ENCODE measurements around the gene NRG2. TPM values are rescaled to one million over a fixed set of nuclear protein-coding genes. Genes with fewer than 3 reads are reported as not detected.

The NRG2 gene
- total and polyA plus RNA-seq, 10 donors: 0.83 to 7.7 (median 4.4) TPM

GRCh38 chr5:140010798-140011197 lies 32.3 kb downstream of the NRG2 start:
- H3K27me3 ChIP-seq (replicated peaks in 1 of 7): peaks cover 0 to 18% (median 0%) of the 10 kb centered on the region in 7 donors
- DNase-seq: no peak
- WGBS, 5 donors: 94 to 97% (median 94%) methylated on average over 3 of the region's 3 CpGs
- H3K36me3 ChIP-seq: no peaks in the 10 kb centered on the region
- H3K27ac ChIP-seq: no peak overlapping the region
- no peaks in the 10 kb centered on the region for H3K9me3 ChIP-seq
- H3K4me1 ChIP-seq: peaks cover 0 to 13% (median 0%) of the 10 kb centered on the region in 6 donors
- intact Hi-C loops (cut with DNase I; ENCODE audit: low total_unique reads): no loop called here
- no peak for TF ChIP-seq POLR2A (IDR thresholded peaks at IDR 0.05)
- no peak for TF ChIP-seq POLR2AphosphoS5 (IDR thresholded peaks at IDR 0.05)
- TF ChIP-seq CTCF (IDR thresholded peaks at IDR 0.05 in 8 of 11, conservative IDR thresholded peaks at IDR 0.05 in 3 of 11): no peak
- H3K4me3 ChIP-seq: no peak overlapping the region

- WGBS, 5 donors: 85 to 100% (median 97%) methylated on average over 2 of the region's 2 CpGs
- peak overlapping the region in 2 of 8 donors; percentile 25 to 34 for H3K27ac ChIP-seq
- no peaks in the 10 kb centered on the region for H3K9me3 ChIP-seq
- TF ChIP-seq CTCF (IDR thresholded peaks at IDR 0.05 in 8 of 11, conservative IDR thresholded peaks at IDR 0.05 in 3 of 11) (no peak), POLR2A (IDR thresholded peaks at IDR 0.05) (no peak), POLR2AphosphoS5 (IDR thresholded peaks at IDR 0.05) (no peak)
- no peak overlapping the region for H3K4me3 ChIP-seq
- H3K4me1 ChIP-seq: peaks cover 0 to 13% (median 0%) of the 10 kb centered on the region in 6 donors
- H3K36me3 ChIP-seq: no peaks in the 10 kb centered on the region
- DNase-seq: no peak
- H3K27me3 ChIP-seq (replicated peaks in 1 of 7): peaks cover 0 to 3% (median 0%) of the 10 kb centered on the region in 7 donors
- intact Hi-C loops (cut with DNase I; ENCODE audit: low total_unique reads): no loop called here
Measured at GRCh38 chr5:140007311-140007710, 35.8 kb downstream of the NRG2 start.

GRCh38 chr5:140005145-140005591 lies 37.9 kb downstream of the NRG2 start:
- Histone ChIP-seq H3K36me3 (no peaks in the 10 kb centered on the region), H3K9me3 (no peaks in the 10 kb centered on the region), H3K27me3 (replicated peaks in 1 of 7) (peaks cover 0 to 13% (median 0%) of the 10 kb centered on the region in 7 donors), H3K4me3 (no peak overlapping the region), H3K4me1 (peaks cover 0 to 18% (median 0%) of the 10 kb centered on the region in 6 donors), H3K27ac (no peak overlapping the region)
- TF ChIP-seq POLR2AphosphoS5 (IDR thresholded peaks at IDR 0.05) (no peak), CTCF (IDR thresholded peaks at IDR 0.05 in 8 of 11, conservative IDR thresholded peaks at IDR 0.05 in 3 of 11) (no peak), POLR2A (IDR thresholded peaks at IDR 0.05) (no peak)
- intact Hi-C loops (cut with DNase I; ENCODE audit: low total_unique reads): no loop called here
- no peak for DNase-seq
- WGBS, 5 donors: 66 to 78% (median 69%) methylated on average over 4 of the region's 4 CpGs

GRCh38 chr5:140004174-140004573 lies 38.9 kb downstream of the NRG2 start:
- no peak for DNase-seq

More at GRCh38 chr5:140004174-140004573, 38.9 kb downstream of the NRG2 start:
- 75 to 90% (median 83%) methylated on average over 2 of the region's 2 CpGs for WGBS, 5 donors
- Histone ChIP-seq H3K36me3 (no peaks in the 10 kb centered on the region), H3K4me1 (peaks cover 0 to 21% (median 0%) of the 10 kb centered on the region in 6 donors), H3K9me3 (no peaks in the 10 kb centered on the region), H3K4me3 (no peak overlapping the region), H3K27ac (no peak overlapping the region), H3K27me3 (replicated peaks in 1 of 7) (peaks cover 0 to 21% (median 0%) of the 10 kb centered on the region in 7 donors)
- intact Hi-C loops (cut with DNase I; ENCODE audit: low total_unique reads): no loop called here
- TF ChIP-seq CTCF (IDR thresholded peaks at IDR 0.05 in 8 of 11, conservative IDR thresholded peaks at IDR 0.05 in 3 of 11) (no peak), POLR2A (IDR thresholded peaks at IDR 0.05) (no peak), POLR2AphosphoS5 (IDR thresholded peaks at IDR 0.05) (no peak)
